ENCODE data around the gene B3GALT2. TPM values are rescaled to one million over a fixed set of nuclear protein-coding genes. Genes with fewer than 3 reads are reported as not detected.

Gene B3GALT2
- total RNA-seq, 1 donor from 2014 or later = 93.9 TPM

DNA sequence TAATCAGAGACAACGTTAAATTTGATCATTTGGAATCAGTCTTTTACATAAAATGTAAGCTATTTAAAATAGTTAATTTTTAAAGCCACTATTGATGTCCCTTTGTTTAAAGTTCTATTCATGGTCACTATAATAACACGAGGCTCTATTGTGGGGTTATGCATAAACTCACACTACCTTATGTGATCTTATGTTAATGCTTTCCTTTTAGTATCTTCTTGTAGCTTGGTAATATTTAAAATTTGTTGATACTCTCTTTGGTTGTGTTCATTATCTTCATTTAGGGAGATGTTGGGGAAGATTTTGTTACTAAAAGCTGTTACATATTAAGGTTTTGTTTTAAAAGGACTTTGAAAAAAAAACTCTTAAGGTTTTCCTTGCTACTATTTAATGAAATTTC lies 1.2 kb downstream of the B3GALT2 start:
- no peak for ATAC-seq
- DNase-seq (ENCODE audit: missing footprints) = no peak
- intact Hi-C loops (cut with DNase I) = loop anchor here (5.0 to 10.0 kb wide), 5 partner anchors 77 to 1530 kb away; no protein-coding TSS in a partner anchor

DNA sequence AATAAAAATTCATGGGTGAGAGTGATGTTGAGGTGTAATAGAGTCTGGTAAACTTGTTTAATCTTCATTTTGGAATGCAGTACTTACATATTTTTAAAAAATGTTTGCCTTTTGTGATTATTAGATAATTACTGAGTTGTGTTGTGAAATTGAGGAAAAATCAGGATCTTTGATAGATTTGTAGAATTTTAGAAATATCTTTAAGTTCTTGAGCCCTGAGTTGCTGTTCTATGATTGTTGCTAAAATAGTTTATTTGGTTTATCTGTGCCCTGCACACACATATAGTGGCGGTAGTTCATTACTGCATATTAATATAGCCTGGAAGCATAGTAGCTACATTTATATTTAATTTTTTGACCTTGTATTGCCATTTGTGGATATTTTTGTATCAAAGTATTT lies 1.6 kb downstream of the B3GALT2 start:
- DNase-seq (ENCODE audit: missing footprints) = no peak
- intact Hi-C loops (cut with DNase I) = loop anchor here (5.0 to 10.0 kb wide), 6 partner anchors 78 to 1530 kb away; no protein-coding TSS in a partner anchor
- ATAC-seq = no peak

DNA sequence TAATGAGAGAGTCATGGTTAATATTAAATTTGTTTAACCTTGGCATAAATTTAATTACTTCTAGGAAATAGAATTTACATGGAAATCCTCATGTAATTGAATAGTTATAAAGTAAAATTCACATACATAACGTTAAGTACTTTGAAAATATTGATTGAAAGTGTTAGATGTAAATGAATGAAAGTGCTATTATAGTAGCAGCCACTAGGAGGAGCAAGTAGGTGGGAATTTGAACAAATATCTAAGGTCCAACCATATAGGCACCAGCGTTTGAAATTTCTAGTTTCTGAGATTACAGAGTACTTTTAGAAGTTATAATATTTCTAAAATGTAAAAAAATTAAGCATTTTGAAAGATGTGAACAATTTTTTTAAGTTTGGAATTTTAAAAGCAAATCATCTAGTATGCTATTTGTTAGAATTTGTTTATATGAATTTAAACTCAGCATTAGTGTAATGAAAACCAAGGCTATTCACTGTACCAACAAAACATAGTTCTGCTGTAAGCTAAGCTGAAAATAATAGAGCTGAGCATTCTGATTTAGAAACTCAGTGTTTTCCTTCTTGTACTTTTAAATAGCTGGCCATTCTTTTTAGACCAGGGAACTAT lies 3.3 kb downstream of the B3GALT2 start:
- intact Hi-C loops (cut with DNase I) = loop anchor here (5.0 to 10.0 kb wide), 3 partner anchors 502 to 1532 kb away; no protein-coding TSS in a partner anchor
- no peak for ATAC-seq
- no peak for DNase-seq (ENCODE audit: missing footprints)

DNA sequence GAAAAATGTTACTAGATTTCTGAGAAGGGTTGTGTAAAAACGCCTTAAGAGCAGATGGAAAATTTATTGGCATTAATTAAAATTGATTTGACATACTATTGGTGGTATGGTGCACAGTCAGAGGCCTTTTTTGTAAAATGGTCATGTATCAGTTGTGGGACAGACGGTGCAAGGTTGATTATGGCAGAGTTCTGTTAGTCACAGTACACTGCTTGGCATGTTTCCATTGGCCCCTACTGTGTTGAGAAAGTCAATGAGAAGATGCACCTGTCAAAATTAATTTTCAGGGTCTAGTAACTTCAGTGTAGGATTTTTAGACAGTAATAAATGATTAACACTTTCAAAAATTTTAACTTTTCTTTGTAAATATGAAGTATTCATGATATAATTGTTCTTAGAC lies 4.4 kb downstream of the B3GALT2 start:
- ATAC-seq = no peak

DNA sequence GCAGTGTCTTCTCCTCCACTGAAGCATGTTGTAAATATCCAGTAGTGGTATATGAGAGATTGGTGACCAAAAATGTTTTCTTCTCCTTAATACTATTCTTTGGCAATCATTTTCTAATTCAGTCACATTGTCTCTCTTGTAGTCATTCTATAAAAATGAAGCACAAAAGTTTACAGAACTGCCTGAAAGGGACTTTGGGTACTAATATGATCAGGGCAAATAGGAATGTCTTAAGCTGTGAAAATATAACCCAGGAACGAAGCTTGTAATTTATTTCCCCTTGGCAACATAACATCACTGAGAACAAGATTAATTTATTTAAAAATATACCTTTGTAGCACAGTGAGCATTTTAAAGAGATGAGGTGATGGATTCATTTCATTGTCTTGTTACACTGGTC lies 4.9 kb downstream of the B3GALT2 start:
- ATAC-seq (no peak), DNase-seq (ENCODE audit: missing footprints) (no peak)
- intact Hi-C loops (cut with DNase I) = loop anchor here (5.0 to 10.0 kb wide), 3 partner anchors 503 to 1533 kb away; no protein-coding TSS in a partner anchor

More for the DNA sequence above, 4.4 kb downstream of the B3GALT2 start:
- intact Hi-C loops (cut with DNase I) = loop anchor here (5.0 to 10.0 kb wide), 3 partner anchors 503 to 1533 kb away; no protein-coding TSS in a partner anchor
- no peak for DNase-seq (ENCODE audit: missing footprints)

DNA sequence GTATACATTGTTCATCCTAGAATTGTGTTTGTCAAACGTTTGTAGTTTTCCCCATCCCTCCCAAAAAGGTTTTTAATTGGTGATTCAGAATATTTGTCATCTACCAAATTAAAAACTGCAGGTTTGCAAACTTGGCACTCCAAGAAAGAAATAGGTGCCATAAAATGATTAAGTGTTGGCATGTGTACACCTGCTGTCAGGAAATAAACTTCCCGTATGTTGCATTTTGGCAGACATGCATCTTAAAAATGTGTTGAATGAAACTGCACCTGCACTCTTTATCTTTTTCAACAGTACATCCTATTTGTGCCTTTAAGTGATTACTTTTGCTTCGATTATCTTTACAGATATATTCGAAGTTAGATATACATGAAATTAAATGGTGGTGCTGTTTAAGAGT lies 7.3 kb downstream of the B3GALT2 start:
- DNase-seq (ENCODE audit: missing footprints) (no peak), ATAC-seq (no peak)
- intact Hi-C loops (cut with DNase I) = no loop called here

DNA sequence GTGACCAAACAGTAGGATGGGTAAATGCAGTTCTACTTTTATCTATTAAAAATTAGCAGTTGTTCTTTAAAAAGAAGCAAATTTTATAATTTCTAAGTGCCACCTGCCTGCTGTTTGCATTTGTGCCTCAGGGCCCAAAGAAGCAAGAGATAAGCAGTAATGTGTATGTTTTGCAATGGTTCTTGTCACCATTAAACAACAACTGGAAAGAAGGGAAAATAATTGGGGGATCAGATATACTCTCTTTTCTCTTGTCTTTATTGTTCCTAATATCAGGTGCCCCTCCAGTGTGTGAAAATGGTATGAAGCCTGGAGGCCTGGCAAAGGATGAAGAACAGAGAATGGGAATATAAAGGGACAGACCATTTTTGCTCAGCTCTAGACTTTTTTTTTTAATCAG lies 9.6 kb downstream of the B3GALT2 start:
- intact Hi-C loops (cut with DNase I) = no loop called here
- ATAC-seq (no peak), DNase-seq (ENCODE audit: missing footprints) (no peak)

DNA sequence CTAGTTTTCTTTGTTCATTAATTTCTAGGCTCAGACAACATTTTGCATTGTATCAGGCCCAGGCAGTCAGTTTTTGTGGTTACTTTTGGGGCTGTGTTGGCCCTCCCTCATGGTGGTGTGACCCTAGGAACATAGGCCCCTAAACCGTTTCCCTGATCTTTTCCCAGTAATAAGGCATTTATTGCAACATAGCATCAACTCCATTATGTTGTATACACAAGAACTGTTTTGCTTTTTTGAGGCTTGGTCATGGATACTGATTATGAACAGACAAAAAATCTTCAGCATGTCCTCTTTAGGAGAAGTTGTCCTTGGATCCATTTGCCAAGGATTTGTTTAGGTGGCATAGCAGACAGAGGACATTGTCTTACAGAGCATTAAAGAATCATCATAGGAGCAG lies 10.3 kb downstream of the B3GALT2 start:
- intact Hi-C loops (cut with DNase I) = no loop called here
- DNase-seq (ENCODE audit: missing footprints) (no peak), ATAC-seq (no peak)

DNA sequence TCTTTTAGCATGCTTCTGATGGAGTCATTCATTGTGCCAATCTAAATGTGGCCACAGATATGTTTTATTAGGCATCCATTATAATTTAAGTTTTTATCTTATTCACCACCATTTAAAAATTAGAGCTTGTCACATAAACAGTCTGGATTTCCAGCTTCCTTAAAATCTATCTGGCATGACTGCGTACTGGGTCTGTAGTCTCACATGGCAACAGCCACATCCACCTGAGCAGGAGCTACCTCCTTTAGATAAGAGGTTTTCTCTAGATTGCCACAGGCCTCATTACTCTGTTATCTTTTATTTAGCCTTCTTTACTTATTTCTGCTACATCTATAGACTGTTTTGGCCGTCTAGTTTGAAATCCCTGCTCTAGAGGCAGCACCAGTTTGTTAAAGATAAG lies 29.1 kb downstream of the B3GALT2 start:
- intact Hi-C loops (cut with DNase I) = no loop called here
- DNase-seq (ENCODE audit: missing footprints) (no peak), ATAC-seq (no peak)

DNA sequence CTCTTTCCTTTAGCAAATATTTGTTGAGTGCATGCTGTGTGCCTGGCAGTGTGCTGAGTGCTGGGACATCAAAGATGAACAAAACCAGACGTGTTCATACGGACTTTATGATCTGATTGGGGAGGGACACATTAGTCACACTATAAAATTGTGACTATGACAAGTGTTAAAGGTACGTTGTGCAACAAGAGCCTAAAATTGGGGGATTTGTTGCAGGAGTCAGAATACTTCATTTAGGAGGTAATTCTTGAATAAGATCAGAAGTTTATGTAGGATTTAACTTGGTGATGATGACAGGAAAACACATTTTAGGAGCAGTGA lies 29.6 kb downstream of the B3GALT2 start:
- no peak for DNase-seq (ENCODE audit: missing footprints)
- intact Hi-C loops (cut with DNase I) = no loop called here
- no peak for ATAC-seq

DNA sequence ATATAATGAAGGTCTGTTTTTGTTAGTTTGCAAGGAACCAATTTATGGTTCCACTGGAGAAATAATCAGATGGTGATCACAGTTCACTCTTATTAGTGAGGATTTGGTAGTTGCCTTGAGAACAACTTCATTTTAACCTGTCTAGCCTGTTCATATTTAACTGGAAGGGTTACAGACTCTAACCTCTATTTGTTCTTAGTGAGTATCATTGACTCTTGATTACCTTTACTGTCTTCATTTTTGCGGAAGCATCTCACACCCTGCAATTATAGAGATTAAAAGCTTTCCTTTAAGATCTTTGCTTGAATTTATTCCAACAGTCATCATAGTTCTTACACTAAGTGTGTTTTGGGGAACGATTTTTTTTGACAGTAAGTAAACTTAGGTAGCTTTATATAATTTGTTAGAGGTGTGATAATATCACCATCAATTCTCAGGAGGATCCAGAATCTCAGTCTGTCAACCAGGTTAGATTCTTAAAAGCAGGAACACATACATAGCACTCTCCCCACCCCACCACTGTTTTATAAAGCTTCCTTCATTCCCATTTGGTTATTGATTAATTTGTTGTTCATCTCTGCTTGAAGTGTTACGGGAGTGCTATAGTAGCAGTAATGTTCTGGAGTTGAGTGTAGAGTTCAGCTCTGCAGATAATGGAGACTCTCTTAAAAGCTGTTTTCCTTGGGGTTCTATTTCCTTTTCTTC lies 30.1 kb downstream of the B3GALT2 start:
- no peak for DNase-seq (ENCODE audit: missing footprints)
- intact Hi-C loops (cut with DNase I) = no loop called here
- no peak for ATAC-seq

DNA sequence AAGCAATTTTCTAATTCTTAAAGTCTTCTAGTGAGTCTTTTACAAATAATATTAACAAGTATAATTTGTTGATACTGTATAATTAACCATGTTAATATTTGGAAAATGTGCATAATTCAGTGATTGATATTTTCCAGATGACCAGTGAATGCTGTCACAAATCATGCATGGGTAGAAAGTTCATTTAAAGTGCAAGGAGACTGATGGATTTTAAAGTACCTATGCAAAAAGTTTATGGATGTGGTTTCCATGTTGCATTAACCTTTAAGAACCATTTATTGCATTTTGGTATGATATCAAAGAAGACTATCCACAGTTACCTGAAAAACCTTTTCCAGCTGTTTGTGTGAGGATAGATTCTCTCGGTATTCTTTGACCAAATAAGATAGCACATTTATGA lies 41.4 kb downstream of the B3GALT2 start:
- intact Hi-C loops (cut with DNase I) = loop anchor here (10.0 kb wide), 1 partner anchor 1150 kb away; no protein-coding TSS in a partner anchor

DNA sequence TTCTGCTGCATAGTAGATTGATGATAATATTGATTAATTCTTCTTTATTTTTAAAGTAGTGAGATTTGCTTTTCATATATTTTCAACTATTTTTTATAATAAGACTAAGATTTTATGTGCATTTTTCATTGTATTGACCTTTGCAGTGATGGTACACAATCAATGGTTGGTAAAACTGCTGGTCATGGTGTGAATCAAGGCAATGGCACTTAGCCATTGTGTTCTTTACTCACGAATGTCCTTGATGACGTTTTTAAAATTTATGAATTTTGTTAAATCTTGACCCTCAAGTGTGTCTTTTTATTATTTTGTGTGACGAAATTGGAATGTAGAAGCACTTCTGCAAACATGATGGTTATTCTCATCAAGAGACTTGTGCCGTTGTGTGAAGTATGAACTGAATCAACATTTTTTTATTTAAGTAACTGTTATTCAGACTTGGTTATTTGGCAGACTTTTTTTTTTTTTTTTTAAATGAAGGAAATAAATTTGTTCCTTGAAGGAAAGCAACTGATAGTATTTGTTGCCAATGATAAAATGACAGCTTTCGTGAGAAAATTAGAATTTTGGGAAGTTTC lies 42.0 kb downstream of the B3GALT2 start:
- ATAC-seq (no peak), DNase-seq (ENCODE audit: missing footprints) (no peak)
- intact Hi-C loops (cut with DNase I) = loop anchor here (10.0 kb wide), 1 partner anchor 1150 kb away; no protein-coding TSS in a partner anchor

More for the DNA sequence above, 41.4 kb downstream of the B3GALT2 start:
- no peak for ATAC-seq
- no peak for DNase-seq (ENCODE audit: missing footprints)

DNA sequence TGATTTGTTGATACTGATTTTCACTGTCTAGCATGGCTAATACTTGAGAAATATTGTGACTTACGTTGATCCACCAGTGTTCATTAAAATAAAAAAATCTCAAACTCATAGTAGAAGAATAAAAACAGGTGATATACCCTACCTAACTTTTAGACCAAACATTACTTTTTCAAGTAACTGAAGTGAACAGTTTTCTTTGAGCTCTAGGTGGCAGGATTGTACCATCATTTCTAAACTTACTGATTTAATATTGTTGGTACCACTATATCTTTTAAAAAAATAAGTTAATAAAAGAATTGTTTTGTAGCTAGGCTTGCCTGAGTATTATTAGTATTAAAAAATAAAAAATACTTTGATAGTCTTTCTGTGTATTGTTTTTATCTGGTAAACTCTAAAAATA lies 43.1 kb downstream of the B3GALT2 start:
- intact Hi-C loops (cut with DNase I) = loop anchor here (10.0 kb wide), 1 partner anchor 1152 kb away; no protein-coding TSS in a partner anchor
- no peak for ATAC-seq
- no peak for DNase-seq (ENCODE audit: missing footprints)

DNA sequence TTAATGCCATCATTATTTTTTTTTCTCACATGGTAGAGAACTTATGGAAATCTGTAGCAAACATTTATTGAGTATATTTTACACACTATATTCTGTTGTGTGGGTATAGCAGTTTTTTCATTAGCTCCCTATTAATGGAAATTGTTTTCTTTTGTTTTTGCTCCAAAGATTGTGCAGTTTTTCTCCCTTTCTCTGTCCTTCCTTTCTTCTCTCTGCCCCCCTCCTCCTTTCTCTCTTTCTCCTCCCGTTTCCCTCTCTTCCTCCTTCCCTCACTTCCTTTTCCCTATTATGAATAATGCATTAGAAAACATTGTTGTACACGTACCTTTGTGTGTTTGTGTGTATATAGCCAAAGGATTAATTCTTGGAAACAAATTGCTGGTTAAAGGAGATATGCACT lies 44.0 kb downstream of the B3GALT2 start:
- ATAC-seq = no peak
- DNase-seq (ENCODE audit: missing footprints) = no peak
- intact Hi-C loops (cut with DNase I) = loop anchor here (10.0 kb wide), 1 partner anchor 1152 kb away; no protein-coding TSS in a partner anchor

DNA sequence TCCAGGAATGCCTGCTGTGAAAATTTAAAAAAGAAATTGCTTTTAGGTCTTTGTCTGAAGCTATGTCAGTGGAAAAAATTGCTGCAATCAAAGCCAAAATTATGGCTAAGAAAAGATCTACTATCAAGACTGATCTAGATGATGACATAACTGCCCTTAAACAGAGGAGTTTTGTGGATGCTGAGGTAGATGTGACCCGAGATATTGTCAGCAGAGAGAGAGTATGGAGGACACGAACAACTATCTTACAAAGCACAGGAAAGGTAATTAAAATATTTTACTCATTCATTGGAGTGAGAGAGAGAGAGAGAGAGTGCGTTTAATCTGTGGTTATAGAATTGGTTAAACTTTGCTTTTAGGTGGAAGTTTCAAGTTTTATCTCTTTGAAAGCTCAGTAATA lies 44.6 kb downstream of the B3GALT2 start:
- intact Hi-C loops (cut with DNase I) = loop anchor here (10.0 kb wide), 1 partner anchor 1153 kb away; no protein-coding TSS in a partner anchor
- DNase-seq (ENCODE audit: missing footprints) (no peak), ATAC-seq (no peak)

DNA sequence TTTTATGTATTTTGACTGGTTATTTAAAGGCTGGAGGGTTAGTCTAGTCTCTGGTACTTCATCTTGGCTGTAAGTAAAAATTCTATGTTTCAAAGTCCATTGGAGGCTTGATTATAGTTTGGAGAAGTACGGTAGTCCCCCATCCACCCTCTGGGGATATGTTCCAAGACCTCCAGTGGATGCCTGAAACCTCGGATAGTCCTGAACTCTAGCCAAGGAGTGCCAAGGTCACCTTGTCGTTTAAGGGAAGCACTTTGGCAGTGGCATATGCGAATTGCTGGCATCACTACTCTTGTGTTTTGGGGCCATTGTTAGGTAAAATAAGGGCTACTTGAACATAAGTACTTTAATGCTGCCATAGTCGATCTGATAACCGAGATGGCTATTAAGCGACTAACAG lies 46.2 kb downstream of the B3GALT2 start:
- peak; percentile 28 for ATAC-seq
- DNase-seq (ENCODE audit: missing footprints) = no peak
- intact Hi-C loops (cut with DNase I) = loop anchor here (10.0 kb wide), 1 partner anchor 1155 kb away; no protein-coding TSS in a partner anchor

DNA sequence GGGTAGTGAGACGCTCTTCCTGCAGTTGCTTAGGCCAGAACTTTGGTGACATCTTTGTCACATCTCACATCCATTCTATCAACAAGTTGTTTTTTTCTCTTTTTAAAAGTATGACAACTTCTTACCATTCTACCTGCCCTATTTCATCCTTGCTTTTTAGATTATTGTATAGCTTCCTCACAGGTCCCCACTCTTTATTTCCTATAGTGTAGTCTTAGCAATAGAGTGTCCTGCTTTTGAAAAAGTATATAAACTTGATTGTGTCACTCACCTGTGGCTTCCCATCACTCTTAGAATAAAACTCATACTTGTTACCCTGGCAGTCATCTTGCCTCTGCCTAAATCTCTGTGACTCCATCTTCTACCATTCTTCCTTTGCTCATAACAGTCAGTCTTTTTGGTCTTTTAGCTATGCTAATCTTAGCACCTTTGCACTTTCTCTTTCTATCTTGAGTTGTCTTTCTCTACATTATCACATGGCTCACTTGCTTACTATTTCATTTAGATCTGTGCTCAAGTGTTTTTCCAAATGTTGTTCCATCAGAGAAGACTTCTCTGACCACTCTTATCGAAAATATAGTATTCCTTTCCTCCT lies 55.0 kb downstream of the B3GALT2 start:
- DNase-seq (ENCODE audit: missing footprints) (no peak), ATAC-seq (no peak)
- intact Hi-C loops (cut with DNase I) = no loop called here

Measured in Right ventricle myocardium inferior (tissue), 1 donor.